22Rv1 (cell line): Measurements from ENCODE around the gene HPCAL4.

ENCODE experiments used
- CTCF ChIP-seq: fragments of 450-650 bp; IDR thresholded peaks from 2 replicates; pipeline ENCODE4 v1.5.1; 2017; ENCODE audit warnings: mild to moderate bottlenecking
- ZFX ChIP-seq: fragments of 450-650 bp; IDR thresholded peaks from 2 replicates; pipeline ENCODE4 v1.6.1; 2017; ENCODE audit warnings: antibody characterized with exemption, borderline replicate concordance

GRCh38 chr1:39677645-39678044 lies 13.6 kb downstream of the HPCAL4 start:
- TF ChIP-seq CTCF, result no peak
- TF ChIP-seq ZFX, result no peak
